Measurements from ENCODE around the gene TENT5A. TPM values are rescaled to one million over a fixed set of nuclear protein-coding genes. Genes with fewer than 3 reads are reported as not detected.
"Not testable (repeated sequence)": the region's sequence is repeated elsewhere in the genome, so short reads cannot be mapped to it uniquely, and the experiment has no call there.

Gene TENT5A
- total RNA-seq, 4 donors from 2014 or later, result 7.9 to 74.9 (median 23.3) TPM

GRCh38 chr6:81783893-81784292 is 31.4 kb upstream of the TENT5A start:
- no peak for DNase-seq
- Histone ChIP-seq H3K4me3 (no peak overlapping the region), H3K36me3 (no peaks in the 10 kb centered on the region), H3K9me3 (no peaks in the 10 kb centered on the region), H3K27me3 (no peaks in the 10 kb centered on the region), H3K4me1 (no peaks in the 10 kb centered on the region), H3K27ac (no peak overlapping the region)
- intact Hi-C loops (cut with DNase I; ENCODE audit: low total_unique reads), result no loop called here
- TF ChIP-seq POLR2A (IDR thresholded peaks at IDR 0.05), result no peak
- no peak for TF ChIP-seq CTCF (IDR thresholded peaks at IDR 0.05)

- Histone ChIP-seq H3K36me3 (no peaks in the 10 kb centered on the region), H3K4me3 (no peak overlapping the region), H3K9me3 (no peaks in the 10 kb centered on the region), H3K4me1 (no peaks in the 10 kb centered on the region), H3K27ac (no peak overlapping the region), H3K27me3 (no peaks in the 10 kb centered on the region)
- no peak for TF ChIP-seq CTCF (IDR thresholded peaks at IDR 0.05)
- TF ChIP-seq POLR2A (IDR thresholded peaks at IDR 0.05), result no peak
- no peak for DNase-seq
- intact Hi-C loops (cut with DNase I; ENCODE audit: low total_unique reads), result no loop called here
These were observed 29.1 kb upstream of the TENT5A start for GRCh38 chr6:81781624-81782023.

GRCh38 chr6:81777586-81778268 is 25.2 kb upstream of the TENT5A start:
- Histone ChIP-seq H3K27me3 (no peaks in the 10 kb centered on the region), H3K4me1 (no peaks in the 10 kb centered on the region), H3K9me3 (no peaks in the 10 kb centered on the region), H3K4me3 (no peak overlapping the region), H3K36me3 (no peaks in the 10 kb centered on the region), H3K27ac (no peak overlapping the region)
- TF ChIP-seq POLR2A (IDR thresholded peaks at IDR 0.05) (no peak), CTCF (IDR thresholded peaks at IDR 0.05) (no peak)
- DNase-seq, result no peak
- intact Hi-C loops (cut with DNase I; ENCODE audit: low total_unique reads), result no loop called here

- DNase-seq; H3K36me3 ChIP-seq; H3K4me3 ChIP-seq; H3K27ac ChIP-seq; H3K27me3 ChIP-seq; H3K9me3 ChIP-seq; intact Hi-C loops (cut with DNase I; ENCODE audit: low total_unique reads); H3K4me1 ChIP-seq: not testable (repeated sequence)
These were observed 23.7 kb upstream of the TENT5A start for GRCh38 chr6:81776219-81776618.

GRCh38 chr6:81774542-81774941 is 22.1 kb upstream of the TENT5A start:
- Histone ChIP-seq H3K4me1 (no peaks in the 10 kb centered on the region), H3K36me3 (no peaks in the 10 kb centered on the region), H3K27ac (no peak overlapping the region), H3K27me3 (no peaks in the 10 kb centered on the region), H3K9me3 (no peaks in the 10 kb centered on the region), H3K4me3 (no peak overlapping the region)
- no peak for DNase-seq
- intact Hi-C loops (cut with DNase I; ENCODE audit: low total_unique reads), result no loop called here
- TF ChIP-seq CTCF (IDR thresholded peaks at IDR 0.05), result no peak
- TF ChIP-seq POLR2A (IDR thresholded peaks at IDR 0.05), result no peak

- Histone ChIP-seq H3K9me3 (no peaks in the 10 kb centered on the region), H3K27ac (no peak overlapping the region), H3K36me3 (no peaks in the 10 kb centered on the region), H3K4me1 (no peaks in the 10 kb centered on the region), H3K27me3 (no peaks in the 10 kb centered on the region), H3K4me3 (no peak overlapping the region)
- DNase-seq, result no peak
- TF ChIP-seq POLR2A (IDR thresholded peaks at IDR 0.05) (no peak), CTCF (IDR thresholded peaks at IDR 0.05) (no peak)
- intact Hi-C loops (cut with DNase I; ENCODE audit: low total_unique reads), result no loop called here
These were observed 21.4 kb upstream of the TENT5A start for GRCh38 chr6:81773887-81774286.

All from uterus (tissue), 4 donors.